OCI-LY1 (cell line): ENCODE results near the gene PPP2R3B.
A peak's percentile ranks its signal among the peaks of the same experiment; 100 is the strongest.

Experiments
- H2AFZ ChIP-seq: fragments of 200-600 bp; sonication (generic), shearing (Covaris generic); 2 replicates; pipeline ENCODE4 v1.6.0; 2014; ENCODE audit warnings: antibody characterized with exemption, mild to moderate bottlenecking, low read length
- H3F3A ChIP-seq: fragments of 200-600 bp; sonication (generic), shearing (Covaris generic); 2 replicates; pipeline ENCODE4 v1.6.0; 2014; ENCODE audit warnings: mild to moderate bottlenecking, antibody characterized with exemption, low read length, moderate library complexity; ENCODE audit not compliant: insufficient read depth
- H3K27ac ChIP-seq: fragments of 200-600 bp; sonication (generic); 2 replicates; pipeline ENCODE4 v1.5.1; 2014; ENCODE audit warnings: low read length, mixed run types, mild to moderate bottlenecking, low read depth; ENCODE audit not compliant: poor library complexity, severe bottlenecking
- H3K27me3 ChIP-seq: fragments of 200-600 bp; sonication (generic); 2 replicates; pipeline ENCODE4 v1.6.0; 2014; ENCODE audit warnings: antibody characterized with exemption, mild to moderate bottlenecking, low read length, moderate library complexity; ENCODE audit not compliant: insufficient read depth
- H3K36me3 ChIP-seq: fragments of 200-600 bp; sonication (generic); 2 replicates; pipeline ENCODE4 v1.6.1; 2014; ENCODE audit warnings: mild to moderate bottlenecking, antibody characterized with exemption, low read length, moderate library complexity, mixed read lengths; ENCODE audit not compliant: insufficient read depth
- H3K4me1 ChIP-seq: fragments of 200-600 bp; sonication (generic); 2 replicates; pipeline ENCODE4 v1.5.1; 2014; ENCODE audit warnings: mild to moderate bottlenecking, low read length, moderate library complexity; ENCODE audit not compliant: insufficient read depth, severe bottlenecking
- H3K4me2 ChIP-seq: fragments of 200-600 bp; sonication (generic), shearing (Covaris generic); 2 replicates; pipeline ENCODE4 v1.6.1; 2014; ENCODE audit warnings: low read length
- H3K4me3 ChIP-seq: fragments of 200-600 bp; sonication (generic); 2 replicates; pipeline ENCODE4 v1.5.1; 2014; ENCODE audit warnings: low read length, low read depth, mild to moderate bottlenecking, mixed read lengths; ENCODE audit not compliant: poor library complexity, severe bottlenecking
- H3K79me2 ChIP-seq: fragments of 200-600 bp; shearing (Covaris generic); 2 replicates; pipeline ENCODE4 v1.6.1; 2016; ENCODE audit warnings: mixed run types, low read length, mixed read lengths; ENCODE audit not compliant: insufficient read depth
- H3K9ac ChIP-seq: fragments of 200-600 bp; sonication (generic), shearing (Covaris generic); 2 replicates; pipeline ENCODE4 v1.6.1; 2014; ENCODE audit warnings: mild to moderate bottlenecking, low read length, mixed read lengths
- H3K9me2 ChIP-seq: fragments of 200-600 bp; sonication (generic), shearing (Covaris generic); 2 replicates; pipeline ENCODE4 v1.6.1; 2014; ENCODE audit warnings: low read depth, mild to moderate bottlenecking, low read length, mixed read lengths
- H3K9me3 ChIP-seq: fragments of 200-600 bp; shearing (Covaris generic); 2 replicates; pipeline ENCODE4 v1.6.1; 2014; ENCODE audit warnings: low read length, mixed read lengths
- H4K20me1 ChIP-seq: fragments of 200-600 bp; sonication (generic), shearing (Covaris generic); 2 replicates; pipeline ENCODE4 v1.6.0; 2016; ENCODE audit warnings: mild to moderate bottlenecking, low read length; ENCODE audit not compliant: insufficient read depth
- CTCF ChIP-seq: fragments of 200-600 bp; sonication (generic), shearing (Covaris generic); IDR thresholded peaks from 2 replicates; pipeline ENCODE4 v1.5.1; 2017; ENCODE audit warnings: mild to moderate bottlenecking, antibody characterized with exemption, low read length, moderate library complexity, mixed read lengths
- EZH2 ChIP-seq: fragments of 200-600 bp; sonication (generic), shearing (Covaris generic); IDR thresholded peaks from 2 replicates; pipeline ENCODE4 v1.8.0; 2017; ENCODE audit warnings: borderline replicate concordance, mixed run types, mild to moderate bottlenecking, antibody characterized with exemption, low read length, moderate library complexity, mixed read lengths

PPP2R3B gene

GRCh38 chrX:386768-387575, at the start of gene PPP2R3B:
Gene PPP2R3B (minus strand): TSS chrX:386907. CDS start chrX:386691, 216 bp downstream.
- Histone ChIP-seq H3K27me3 (no peaks in the 10 kb centered on the region), H3K4me2 (peak within 1 kb of the TSS; percentile 88), H3K36me3 (peaks cover 6% of the 10 kb centered on the region; the same call in 1 of the 2 replicates), H3K9ac (peak within 1 kb of the TSS; percentile 97), H3K4me3 (peak within 1 kb of the TSS; percentile 83), H3K27ac (peak within 1 kb of the TSS; percentile 89), H3K79me2 (peaks cover 3% of the 10 kb centered on the region; the same call in 1 of the 2 replicates), H3K9me2 (no peaks in the 10 kb centered on the region), H4K20me1 (no peaks in the 10 kb centered on the region), H3F3A (no peaks in the 10 kb centered on the region; the same call in 1 of the 2 replicates), H3K9me3 (no peaks in the 10 kb centered on the region), H2AFZ (peak within 1 kb of the TSS; percentile 95), H3K4me1 (peaks cover 16% of the 10 kb centered on the region)
- no peak for TF ChIP-seq EZH2
- no peak for TF ChIP-seq CTCF

GRCh38 chrX:435536-436122, 48.9 kb upstream of the PPP2R3B start:
- Histone ChIP-seq H3K36me3 (no peaks in the 10 kb centered on the region), H3K27ac (no peak overlapping the region), H3K4me1 (no peaks in the 10 kb centered on the region), H4K20me1 (no peaks in the 10 kb centered on the region), H3K27me3 (no peaks in the 10 kb centered on the region), H3K4me2 (no peak overlapping the region), H3F3A (no peaks in the 10 kb centered on the region), H3K9me2 (no peaks in the 10 kb centered on the region), H3K4me3 (no peak overlapping the region), H3K9ac (no peak overlapping the region), H2AFZ (no peak overlapping the region), H3K9me3 (no peaks in the 10 kb centered on the region), H3K79me2 (no peaks in the 10 kb centered on the region)
- no peak for TF ChIP-seq CTCF

- no peaks in the 10 kb centered on the region for H3K4me1 ChIP-seq
- H4K20me1 ChIP-seq: no peaks in the 10 kb centered on the region
- H3K27me3 ChIP-seq: no peaks in the 10 kb centered on the region
- no peaks in the 10 kb centered on the region for H3K36me3 ChIP-seq
- H2AFZ ChIP-seq: no peak overlapping the region
- H3K9ac ChIP-seq: no peak overlapping the region
- H3K79me2 ChIP-seq: no peaks in the 10 kb centered on the region
- H3K9me2 ChIP-seq: no peaks in the 10 kb centered on the region
- H3K27ac ChIP-seq: no peak overlapping the region
- no peaks in the 10 kb centered on the region for H3K9me3 ChIP-seq
- H3F3A ChIP-seq: no peaks in the 10 kb centered on the region
- H3K4me3 ChIP-seq: no peak overlapping the region
- H3K4me2 ChIP-seq: no peak overlapping the region
- TF ChIP-seq CTCF (no peak), EZH2 (no peak)
Observed at GRCh38 chrX:434946-435345, 48.2 kb upstream of the PPP2R3B start.
